ENCODE measurements around the gene CD40.

DNA sequence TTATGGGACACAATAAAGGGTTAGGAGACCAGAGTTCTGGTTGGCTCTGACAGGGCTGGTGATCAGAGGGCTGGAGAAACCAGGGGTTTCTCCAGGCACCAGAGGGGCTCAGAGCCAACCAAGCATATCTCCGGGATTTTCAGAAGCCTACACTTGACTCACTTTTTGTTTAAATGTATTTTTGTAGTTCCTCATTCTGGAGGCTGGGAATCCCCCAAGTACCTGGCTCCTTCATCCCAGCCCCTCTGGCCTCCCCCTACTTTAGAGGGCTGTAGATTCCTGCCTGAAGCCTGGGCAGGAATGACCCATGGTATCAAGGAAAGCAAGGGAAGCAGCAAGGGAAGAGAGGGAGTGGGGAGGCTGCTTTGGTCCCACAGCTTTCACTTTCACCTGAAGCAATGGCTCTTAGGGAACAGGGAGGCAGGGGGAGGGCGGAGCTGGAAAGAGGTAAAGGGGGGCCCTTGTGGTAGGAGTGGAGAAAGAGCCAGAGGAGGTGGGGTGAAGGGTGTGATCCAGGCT, 973 bp downstream of the CD40 start:
- TF ChIP-seq CTCF (IDR thresholded peaks at IDR 0.05 in 4 of 5, conservative IDR thresholded peaks at IDR 0.05 in 1 of 5) (no peak), POLR2A (IDR thresholded peaks at IDR 0.05) (no peak)

Data from gastrocnemius medialis (tissue), 4 donors.